K562 (cell line): Measurements from ENCODE around the gene ZBTB22. TPM values are rescaled to one million over a fixed set of nuclear protein-coding genes. Genes with fewer than 3 reads are reported as not detected.
A peak's percentile ranks its signal among the peaks of the same experiment; 100 is the strongest.

Experiments used
- ASH1L ChIP-seq: fragments of 450-650 bp; IDR thresholded peaks from 2 replicates; pipeline ENCODE4 v1.6.1; 2018; ENCODE audit warnings: borderline replicate concordance, mild to moderate bottlenecking, low read depth; ENCODE audit not compliant: partially characterized antibody
- CTCF ChIP-seq, 3 experiments: IDR thresholded peaks in 2 of 3; conservative IDR thresholded peaks in 1 of 3; 2 replicates each; pipeline ENCODE4 v1.5.1; 2011 to 2012; ENCODE audit warnings: low read length in 3 of 3, mild to moderate bottlenecking in 3 of 3, control low read depth in 2 of 3, improper control_type of control experiment in 1 of 3, inconsistent platforms in 1 of 3, low read depth in 1 of 3, mixed read lengths in 1 of 3, moderate library complexity in 1 of 3; ENCODE audit not compliant: insufficient read depth in 2 of 3
- HDAC1 ChIP-seq, 2 experiments: fragments of 450-650 bp; IDR thresholded peaks; 2 replicates each; pipeline ENCODE4 v1.6.1; 2016 to 2017; ENCODE audit warnings: inconsistent platforms in 1 of 2, mild to moderate bottlenecking in 1 of 2, moderate library complexity in 1 of 2
- HEY1 ChIP-seq: fragments of 250-450 bp; sonication (Bioruptor Pico); IDR thresholded peaks from 2 replicates; pipeline ENCODE4 v1.5.0; 2020; ENCODE audit warnings: mild to moderate bottlenecking, moderate library complexity, borderline replicate concordance
- HOXB6 ChIP-seq: fragments of 250-450 bp; sonication (Bioruptor Pico); IDR thresholded peaks from 2 replicates; pipeline ENCODE4 v1.5.1; 2022; ENCODE audit warnings: mild to moderate bottlenecking, borderline replicate concordance
- JUND ChIP-seq, 2 experiments: IDR thresholded peaks; 2 replicates in 1 of 2; 3 replicates in 1 of 2; pipeline ENCODE4 v1.6.1; 2011; ENCODE audit warnings: borderline replicate concordance in 2 of 2, low read depth in 2 of 2, low read length in 2 of 2, improper control_type of control experiment in 1 of 2, missing biosample characterization in 1 of 2, missing genetic modification characterization in 1 of 2, missing genetic modification reagents in 1 of 2
- KAT8 ChIP-seq: fragments of 450-650 bp; IDR thresholded peaks from 2 replicates; pipeline ENCODE4 v1.6.1; 2016; ENCODE audit warnings: low read depth, mild to moderate bottlenecking
- KLF1 ChIP-seq: fragments of 450-650 bp; IDR thresholded peaks from 2 replicates; pipeline ENCODE4 v1.6.1; 2016; ENCODE audit warnings: missing genetic modification characterization, missing compliant biosample characterization
- LCOR ChIP-seq: sonication (generic); formaldehyde crosslinking; IDR thresholded peaks from 2 replicates; pipeline ENCODE4 v1.8.0; 2022; ENCODE audit warnings: mild to moderate bottlenecking, missing genetic modification reagents
- MAFF ChIP-seq: IDR thresholded peaks from 2 replicates; pipeline ENCODE4 v1.6.1; 2012; ENCODE audit warnings: low read length, improper control_type of control experiment
- MAX ChIP-seq: sonication (generic); formaldehyde crosslinking; IDR thresholded peaks from 2 replicates; pipeline ENCODE4 v1.9.0; 2022; ENCODE audit warnings: mild to moderate bottlenecking, missing genetic modification reagents
- MBD2 ChIP-seq: sonication (generic); IDR thresholded peaks from 2 replicates; pipeline ENCODE4 v1.6.1; 2016; ENCODE audit warnings: low read depth, borderline replicate concordance
- MEF2D ChIP-seq: conservative IDR thresholded peaks from 2 replicates; pipeline ENCODE4 v1.6.1; 2016; ENCODE audit warnings: low read depth, missing genetic modification characterization, missing compliant biosample characterization
- NR3C1 ChIP-seq: sonication (generic); formaldehyde crosslinking; IDR thresholded peaks from 2 replicates; pipeline ENCODE4 v1.8.1; 2022; ENCODE audit warnings: missing genetic modification reagents
- PHF21A ChIP-seq: fragments of 450-650 bp; IDR thresholded peaks from 2 replicates; pipeline ENCODE4 v1.6.1; 2017; ENCODE audit warnings: low read depth, borderline replicate concordance
- PHTF2 ChIP-seq: fragments of 250-450 bp; sonication (Bioruptor Pico); IDR thresholded peaks from 2 replicates; pipeline ENCODE4 v1.5.0; 2021; ENCODE audit warnings: mild to moderate bottlenecking
- SIN3A ChIP-seq, 2 experiments: fragments of 150-350 bp in 1 of 2; IDR thresholded peaks; 2 replicates each; pipeline ENCODE4 v1.6.1; 2011 to 2016; ENCODE audit warnings: borderline replicate concordance in 2 of 2, low read depth in 2 of 2, low read length in 2 of 2, mild to moderate bottlenecking in 2 of 2, moderate library complexity in 2 of 2; ENCODE audit not compliant: control insufficient read depth in 1 of 2
- TRIM28 ChIP-seq: fragments of 450-650 bp; IDR thresholded peaks from 2 replicates; pipeline ENCODE4 v1.6.1; 2017
- U2AF1 ChIP-seq: fragments of 200-400 bp; formaldehyde crosslinking; optimal IDR thresholded peaks from 2 replicates; pipeline ENCODE3; 2017; ENCODE audit warnings: mild to moderate bottlenecking, low read depth, low read length, moderate library complexity
- ZNF121 ChIP-seq: sonication (generic); formaldehyde crosslinking; conservative IDR thresholded peaks from 2 replicates; pipeline ENCODE4 v1.8.0; 2022; ENCODE audit warnings: missing genetic modification reagents
- ZNF280A ChIP-seq: fragments of 450-650 bp; IDR thresholded peaks from 2 replicates; pipeline ENCODE4 v1.6.1; 2018; ENCODE audit warnings: mild to moderate bottlenecking, low read depth; ENCODE audit not compliant: partially characterized antibody
- ZNF785 ChIP-seq: fragments of 250-450 bp; sonication (Bioruptor Pico); IDR thresholded peaks from 2 replicates; pipeline ENCODE4 v1.4.0; 2020; ENCODE audit warnings: mild to moderate bottlenecking
- polyA plus RNA-seq, 8 experiments: library from polyadenylated mRNA; depleted of rRNA in 4 of 8; stranded (reverse) in 5 of 8; unstranded in 3 of 8; fragments of >200 nt; fragmentation: Nextera tagmentation in 2 of 8; fragmentation: Illumina TruSeq in 1 of 8; extraction: Ambion mirVana in 2 of 8; extraction: Trizol in 1 of 8; gene quantifications; 2 replicates each; pipeline versions ENCODE4 v1.2.1 to v1.2.3, GENCODE V29; 2011 to 2014; ENCODE audit warnings: inconsistent platforms in 1 of 8, missing spikeins in 1 of 8
- total RNA-seq, 7 experiments: library from RNA; depleted of rRNA in 6 of 7; stranded (reverse); fragments of >200 nt in 6 of 7; fragmentation: Illumina TruSeq in 2 of 7; extraction: Trizol in 2 of 7; gene quantifications; 2 replicates each; pipeline versions ENCODE4 v1.2.1 to v1.2.3, GENCODE V29; 2011 to 2021; ENCODE audit warnings: low replicate concordance in 1 of 7
- TF ChIP-seq, protein P1 (sequence below), 2 experiments: IDR thresholded peaks; 2 replicates each; pipeline ENCODE4 v1.6.1; 2011; ENCODE audit warnings: borderline replicate concordance in 1 of 2, control low read depth in 1 of 2, low read depth in 1 of 2, low read length in 1 of 2, mild to moderate bottlenecking in 1 of 2, mixed read lengths in 1 of 2, moderate library complexity in 1 of 2; ENCODE audit not compliant: insufficient read depth in 1 of 2, insufficient read length in 1 of 2, poor library complexity in 1 of 2, severe bottlenecking in 1 of 2; ENCODE audit errors: extremely low read depth in 1 of 2

Gene ZBTB22
- total and polyA plus RNA-seq, 9 of the 15 experiments (the other 6 are each of a cell fraction or from before 2014, with no cell fraction given) = 0.21 to 11.9 (median 7.1) TPM

DNA sequence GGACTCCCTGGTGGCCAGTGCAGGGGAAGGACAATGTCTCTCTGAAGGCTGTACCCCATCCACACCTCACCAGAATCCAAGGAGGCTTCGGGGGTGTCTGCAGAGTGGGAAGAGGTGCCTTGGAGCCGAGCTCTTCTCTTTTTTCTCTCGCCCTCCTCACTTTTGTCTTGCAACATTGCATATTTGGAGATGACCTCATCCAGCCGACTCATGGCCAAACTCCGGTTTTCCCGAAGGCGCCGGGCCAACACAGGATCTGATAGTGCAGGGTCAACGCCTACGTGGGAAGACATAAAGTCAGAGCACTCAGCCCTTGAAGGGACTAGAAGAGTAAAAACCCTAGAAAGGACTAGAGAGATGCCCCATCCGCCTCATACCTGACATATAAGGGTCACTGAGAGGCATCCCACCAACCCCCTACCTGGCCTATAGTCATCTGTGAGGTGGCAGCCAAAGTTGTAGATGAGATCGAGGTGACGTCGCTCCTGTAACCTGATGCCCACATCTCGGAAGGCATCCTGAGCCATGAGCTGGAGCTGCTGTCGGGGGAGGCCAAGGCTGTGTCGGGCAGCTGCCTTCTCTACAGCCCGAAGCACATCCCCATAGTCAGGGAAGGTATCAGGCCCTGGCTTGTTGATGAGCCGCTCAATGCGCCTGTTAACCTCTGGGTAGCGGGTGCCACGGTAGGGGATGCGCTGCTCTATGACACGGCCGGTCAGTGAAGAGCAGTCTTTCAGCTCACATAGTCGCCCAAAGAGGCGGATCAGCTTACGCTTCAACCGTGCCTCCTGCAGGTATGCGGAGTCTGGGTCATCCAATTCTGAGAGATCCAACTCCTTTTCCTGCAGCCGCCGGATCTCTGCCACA lies 3.0 kb upstream of the ZBTB22 start (continued):
- no peak for TF ChIP-seq ZNF280A
- TF ChIP-seq, protein P1, sequence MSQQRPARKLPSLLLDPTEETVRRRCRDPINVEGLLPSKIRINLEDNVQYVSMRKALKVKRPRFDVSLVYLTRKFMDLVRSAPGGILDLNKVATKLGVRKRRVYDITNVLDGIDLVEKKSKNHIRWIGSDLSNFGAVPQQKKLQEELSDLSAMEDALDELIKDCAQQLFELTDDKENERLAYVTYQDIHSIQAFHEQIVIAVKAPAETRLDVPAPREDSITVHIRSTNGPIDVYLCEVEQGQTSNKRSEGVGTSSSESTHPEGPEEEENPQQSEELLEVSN (IDR thresholded peaks at IDR 0.05; ENCODE audit: borderline replicate concordance in 1 of 2, extremely low read depth in 1 of 2, insufficient read depth in 1 of 2, insufficient read length in 1 of 2, low read depth in 1 of 2, low read length in 1 of 2, poor library complexity in 1 of 2, severe bottlenecking in 1 of 2) = no peak
- no peak for TF ChIP-seq U2AF1
- no peak for TF ChIP-seq ASH1L
- TF ChIP-seq ZNF785 (CRISPR knock-in tag) = no peak
- no peak for TF ChIP-seq PHTF2 (CRISPR knock-in tag)
- TF ChIP-seq LCOR = no peak; the same call in 1 of the 2 replicates
- TF ChIP-seq NR3C1 (CRISPR knock-in tag) = no peak
- no peak for TF ChIP-seq HDAC1 (IDR thresholded peaks at IDR 0.05)
- no peak for TF ChIP-seq PHF21A
- no peak for TF ChIP-seq TRIM28
- TF ChIP-seq JUND (IDR thresholded peaks at IDR 0.05; ENCODE audit: borderline replicate concordance, low read depth, low read length) = peak; percentile 94
- TF ChIP-seq JUND (tag; IDR thresholded peaks at IDR 0.05; ENCODE audit: borderline replicate concordance, low read depth, low read length) = peak; percentile 86
- no peak for TF ChIP-seq ZNF121
- TF ChIP-seq MBD2 = no peak
- TF ChIP-seq HOXB6 = no peak
- TF ChIP-seq KAT8 = no peak
- TF ChIP-seq SIN3A (IDR thresholded peaks at IDR 0.05; ENCODE audit: borderline replicate concordance in 2 of 2, control insufficient read depth in 1 of 2, low read depth in 2 of 2, low read length in 2 of 2) = no peak
- no peak for TF ChIP-seq KLF1 (tag)
- TF ChIP-seq MEF2D (tag) = no peak
- TF ChIP-seq CTCF (IDR thresholded peaks at IDR 0.05 in 2 of 3, conservative IDR thresholded peaks at IDR 0.05 in 1 of 3; ENCODE audit: insufficient read depth in 2 of 3, low read depth in 1 of 3, low read length in 3 of 3) = no peak
- TF ChIP-seq MAX (CRISPR knock-in tag) = peak; percentile 37
- no peak for TF ChIP-seq HEY1 (CRISPR knock-in tag)
- TF ChIP-seq MAFF = no peak
